Measurements from ENCODE around the gene GPSM1.
"Not testable (repeated sequence)": the region's sequence is repeated elsewhere in the genome, so short reads cannot be mapped to it uniquely, and the experiment has no call there.

GPSM1 gene

GRCh38 chr9:136317695-136318094, 9.6 kb upstream of the GPSM1 start:
- H3K9me3 Mint-ChIP-seq = peaks cover 12% of the 10 kb centered on the region
- H3K4me3 Mint-ChIP-seq = no peak overlapping the region
- no peak overlapping the region for H3K27ac Mint-ChIP-seq
- peaks cover 27% of the 10 kb centered on the region for H3K4me1 Mint-ChIP-seq
- DNase-seq (ENCODE audit: low spot score in 2 of 2) (no peak), ATAC-seq (no peak)
- peaks cover 14% of the 10 kb centered on the region for H3K36me3 Mint-ChIP-seq

GRCh38 chr9:136318111-136318775, 9.1 kb upstream of the GPSM1 start:
- Mint-ChIP-seq H3K27ac (no peak overlapping the region), H3K9me3 (peaks cover 12% of the 10 kb centered on the region), H3K4me3 (no peak overlapping the region), H3K4me1 (peaks cover 27% of the 10 kb centered on the region), H3K36me3 (peaks cover 14% of the 10 kb centered on the region)
- no peak for DNase-seq (ENCODE audit: low spot score in 2 of 2)
- no peak for ATAC-seq

- Mint-ChIP-seq H3K27ac (no peak overlapping the region), H3K9me3 (peaks cover 12% of the 10 kb centered on the region), H3K4me3 (no peak overlapping the region), H3K36me3 (peaks cover 14% of the 10 kb centered on the region), H3K4me1 (peaks cover 27% of the 10 kb centered on the region)
- ATAC-seq = no peak
- no peak for DNase-seq (ENCODE audit: low spot score in 2 of 2)
Measured at GRCh38 chr9:136318776-136319241, 8.5 kb upstream of the GPSM1 start.

- not testable (repeated sequence) for DNase-seq (ENCODE audit: low spot score in 2 of 2); ATAC-seq; H3K4me3 Mint-ChIP-seq; H3K27ac Mint-ChIP-seq
- H3K4me1 Mint-ChIP-seq = peaks cover 27% of the 10 kb centered on the region
- peaks cover 12% of the 10 kb centered on the region for H3K9me3 Mint-ChIP-seq
- peaks cover 14% of the 10 kb centered on the region for H3K36me3 Mint-ChIP-seq
Measured at GRCh38 chr9:136319244-136319643, 8.1 kb upstream of the GPSM1 start.

- Mint-ChIP-seq H3K4me1 (peaks cover 27% of the 10 kb centered on the region), H3K36me3 (peaks cover 14% of the 10 kb centered on the region)
- H3K4me3 Mint-ChIP-seq; ATAC-seq; H3K9me3 Mint-ChIP-seq; H3K27ac Mint-ChIP-seq; DNase-seq (ENCODE audit: low spot score in 2 of 2): not testable (repeated sequence)
Measured at GRCh38 chr9:136319955-136320354, 7.4 kb upstream of the GPSM1 start.

GRCh38 chr9:136320972-136321371, 6.4 kb upstream of the GPSM1 start:
- not testable (repeated sequence) for H3K36me3 Mint-ChIP-seq; ATAC-seq; H3K4me3 Mint-ChIP-seq; H3K27ac Mint-ChIP-seq; H3K9me3 Mint-ChIP-seq; DNase-seq (ENCODE audit: low spot score in 2 of 2)
- peaks cover 17% of the 10 kb centered on the region for H3K4me1 Mint-ChIP-seq

GRCh38 chr9:136321561-136321960, 5.8 kb upstream of the GPSM1 start:
- no peak overlapping the region for H3K4me3 Mint-ChIP-seq
- DNase-seq (ENCODE audit: low spot score in 2 of 2) = no peak
- H3K36me3 Mint-ChIP-seq = peaks cover 2% of the 10 kb centered on the region
- ATAC-seq = no peak
- H3K4me1 Mint-ChIP-seq = peaks cover 11% of the 10 kb centered on the region
- no peak overlapping the region for H3K27ac Mint-ChIP-seq
- H3K9me3 Mint-ChIP-seq = no peaks in the 10 kb centered on the region

- Mint-ChIP-seq H3K27ac (no peak overlapping the region), H3K9me3 (no peaks in the 10 kb centered on the region), H3K4me1 (no peaks in the 10 kb centered on the region), H3K36me3 (no peaks in the 10 kb centered on the region), H3K4me3 (no peak overlapping the region)
- DNase-seq (ENCODE audit: low spot score in 2 of 2) = no peak
- no peak for ATAC-seq
Measured at GRCh38 chr9:136322756-136323330, 4.5 kb upstream of the GPSM1 start.

- no peaks in the 10 kb centered on the region for H3K4me1 Mint-ChIP-seq
- H3K27ac Mint-ChIP-seq = no peak overlapping the region
- H3K9me3 Mint-ChIP-seq = no peaks in the 10 kb centered on the region
- DNase-seq (ENCODE audit: low spot score in 2 of 2) = no peak
- H3K4me3 Mint-ChIP-seq = no peak overlapping the region
- H3K36me3 Mint-ChIP-seq = no peaks in the 10 kb centered on the region
- no peak for ATAC-seq
Measured at GRCh38 chr9:136323371-136323789, 4.0 kb upstream of the GPSM1 start.

- Mint-ChIP-seq H3K4me1 (peaks cover 6% of the 10 kb centered on the region), H3K36me3 (no peaks in the 10 kb centered on the region), H3K4me3 (no peak overlapping the region), H3K9me3 (no peaks in the 10 kb centered on the region), H3K27ac (no peak overlapping the region)
- ATAC-seq (no peak), DNase-seq (ENCODE audit: low spot score in 2 of 2) (no peak)
Measured at GRCh38 chr9:136324501-136325300, 2.6 kb upstream of the GPSM1 start.

GRCh38 chr9:136325358-136325757, 2.0 kb upstream of the GPSM1 start:
- no peak for DNase-seq (ENCODE audit: low spot score in 2 of 2)
- ATAC-seq = no peak
- no peak overlapping the region for H3K4me3 Mint-ChIP-seq
- H3K36me3 Mint-ChIP-seq = no peaks in the 10 kb centered on the region
- H3K9me3 Mint-ChIP-seq = no peaks in the 10 kb centered on the region
- H3K4me1 Mint-ChIP-seq = peaks cover 6% of the 10 kb centered on the region
- no peak overlapping the region for H3K27ac Mint-ChIP-seq

GRCh38 chr9:136326061-136326760, 1.1 kb upstream of the GPSM1 start:
- H3K9me3 Mint-ChIP-seq = no peaks in the 10 kb centered on the region

GRCh38 chr9:136326761-136327303, 507 bp upstream of the GPSM1 start:
- peak overlapping the region; percentile 32 for H3K27ac Mint-ChIP-seq
- peak overlapping the region; percentile 58 for H3K4me3 Mint-ChIP-seq
- no peaks in the 10 kb centered on the region for H3K36me3 Mint-ChIP-seq
- ATAC-seq (peak; percentile 4), DNase-seq (ENCODE audit: low spot score in 2 of 2) (no peak)
- no peaks in the 10 kb centered on the region for H3K9me3 Mint-ChIP-seq
- H3K4me1 Mint-ChIP-seq = peaks cover 9% of the 10 kb centered on the region

More at GRCh38 chr9:136326061-136326760, 1.1 kb upstream of the GPSM1 start:
- Mint-ChIP-seq H3K4me1 (peaks cover 6% of the 10 kb centered on the region), H3K4me3 (peak overlapping the region; percentile 58), H3K27ac (peak overlapping the region; percentile 32), H3K36me3 (no peaks in the 10 kb centered on the region)
- ATAC-seq = no peak
- no peak for DNase-seq (ENCODE audit: low spot score in 2 of 2)

GRCh38 chr9:136328011-136328621, 777 bp downstream of the GPSM1 start:
- no peak for DNase-seq (ENCODE audit: low spot score in 2 of 2)
- H3K4me3 Mint-ChIP-seq = peak overlapping the region; percentile 58
- H3K27ac Mint-ChIP-seq = no peak overlapping the region
- H3K9me3 Mint-ChIP-seq = no peaks in the 10 kb centered on the region
- ATAC-seq = peak; percentile 2
- peaks cover 9% of the 10 kb centered on the region for H3K4me1 Mint-ChIP-seq
- no peaks in the 10 kb centered on the region for H3K36me3 Mint-ChIP-seq
